H54 (cell line): Measurements from ENCODE around the gene FAM228A.
A peak's percentile ranks its signal among the peaks of the same experiment; 100 is the strongest.

Experiments
- DNase-seq: peaks from one replicate; pipeline ENCODE4 v3.0.0; 2011; ENCODE audit warnings: low spot score, mixed read lengths; ENCODE audit not compliant: insufficient read length
- FAIRE-seq: peaks from 3 replicates; lab custom pipeline; 2011; peaks lifted over from hg19 to GRCh38; lab: Jason Lieb, UNC
- POLR2A ChIP-seq: IDR thresholded peaks from 2 replicates; pipeline ENCODE4 v1.6.1; 2011; ENCODE audit warnings: low read depth, mild to moderate bottlenecking, low read length

FAM228A gene

DNA sequence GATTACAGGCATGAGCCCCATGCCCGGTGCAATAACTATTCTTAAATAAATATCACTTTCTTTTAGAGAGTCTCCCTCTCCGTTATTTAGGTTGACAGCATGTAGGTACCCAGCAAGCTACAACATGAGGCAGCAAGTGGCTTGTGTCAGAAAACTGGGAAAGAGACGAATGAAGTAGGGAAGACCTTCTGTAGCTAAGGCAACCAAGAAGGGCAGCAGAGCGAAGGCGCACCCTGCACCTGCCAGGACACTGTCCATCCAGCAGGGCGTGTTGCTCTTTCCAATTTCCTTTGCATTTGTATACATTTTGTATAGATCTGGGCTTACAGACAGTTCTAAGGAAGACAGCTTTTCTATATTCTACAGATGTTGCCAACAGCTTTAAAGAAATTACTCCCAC is 48.1 kb downstream of the FAM228A start:
- no peak for TF ChIP-seq POLR2A
- DNase-seq (no peak), FAIRE-seq (no peak)

DNA sequence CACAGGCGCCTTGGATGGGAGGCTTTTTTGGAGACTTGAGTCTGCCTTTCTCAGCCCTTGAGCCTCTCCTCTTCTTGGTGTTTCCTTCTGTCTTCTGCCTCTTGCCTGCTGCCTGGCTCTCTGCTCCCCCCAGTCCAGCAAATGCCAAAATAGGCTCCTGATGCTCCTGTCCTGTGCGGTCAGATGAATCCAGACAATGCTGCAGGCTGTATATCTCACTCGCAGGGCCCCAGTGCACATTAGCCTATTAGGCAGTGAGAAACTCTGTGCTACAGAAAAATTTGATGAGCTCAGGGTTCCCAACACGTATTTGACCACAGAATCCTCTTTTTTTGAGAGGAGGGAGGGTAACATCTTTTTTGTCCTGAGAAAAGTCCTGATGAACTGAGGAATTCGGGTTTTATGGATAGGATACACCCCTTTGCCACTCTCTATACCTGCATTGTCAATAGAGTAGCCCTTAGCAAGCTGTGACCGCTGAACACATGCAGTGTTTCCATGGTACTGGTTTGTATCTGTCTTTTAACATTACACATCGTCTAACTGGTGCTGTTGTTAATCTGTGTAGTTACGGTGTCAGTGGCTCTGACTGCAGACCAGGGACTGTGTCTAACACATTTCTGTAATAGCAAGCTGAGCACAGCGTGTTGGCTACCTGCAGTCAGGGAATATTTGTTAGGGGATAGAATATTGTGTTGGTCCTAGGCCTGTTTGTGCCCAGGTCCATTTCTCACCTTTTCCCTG is 50.8 kb downstream of the FAM228A start:
- no peak for FAIRE-seq

DNA sequence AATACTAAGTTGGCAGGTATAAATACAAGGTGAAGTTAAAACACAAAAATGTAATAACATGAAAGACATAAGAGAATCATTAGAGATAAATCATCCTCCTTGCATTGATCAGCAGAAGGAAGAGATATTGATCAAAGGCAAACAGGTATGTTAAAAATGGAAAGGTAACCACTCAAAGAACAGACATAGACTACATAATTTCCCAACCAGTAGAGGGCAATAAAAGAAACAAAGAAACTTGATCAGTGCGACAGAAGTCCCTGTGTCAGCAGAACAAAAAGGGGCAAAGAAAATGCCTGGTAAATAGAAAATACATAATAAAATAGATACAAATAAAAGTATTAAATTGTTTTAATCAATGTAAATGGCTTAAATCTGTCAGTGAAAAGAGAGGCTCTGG is 53.6 kb downstream of the FAM228A start:
- no peak for TF ChIP-seq POLR2A
- DNase-seq (no peak), FAIRE-seq (peak; percentile 15)

More for the DNA sequence above, 50.8 kb downstream of the FAM228A start:
- no peak for TF ChIP-seq POLR2A
- no peak for DNase-seq

DNA sequence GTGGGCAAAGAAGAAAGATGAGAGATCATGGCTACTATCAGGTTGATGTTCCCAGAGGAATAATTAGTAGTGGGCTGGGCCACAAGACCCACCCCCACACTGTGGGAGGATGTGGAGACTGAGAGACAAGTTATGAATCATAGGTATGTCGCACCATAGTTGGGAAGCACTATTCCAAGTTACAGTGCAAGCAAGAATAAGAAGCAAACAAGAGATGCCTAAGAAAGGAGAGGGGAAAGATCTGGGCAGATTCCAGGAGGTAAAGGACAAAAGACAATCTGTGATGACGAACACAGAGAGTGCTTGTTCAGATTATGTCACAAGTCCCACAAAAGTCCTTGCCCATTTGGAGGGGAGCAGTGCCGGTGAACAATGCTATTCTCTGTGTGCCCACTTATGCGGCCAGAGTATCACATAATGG is 56.6 kb downstream of the FAM228A start:
- TF ChIP-seq POLR2A, result no peak
- FAIRE-seq (peak; percentile 83), DNase-seq (no peak)

DNA sequence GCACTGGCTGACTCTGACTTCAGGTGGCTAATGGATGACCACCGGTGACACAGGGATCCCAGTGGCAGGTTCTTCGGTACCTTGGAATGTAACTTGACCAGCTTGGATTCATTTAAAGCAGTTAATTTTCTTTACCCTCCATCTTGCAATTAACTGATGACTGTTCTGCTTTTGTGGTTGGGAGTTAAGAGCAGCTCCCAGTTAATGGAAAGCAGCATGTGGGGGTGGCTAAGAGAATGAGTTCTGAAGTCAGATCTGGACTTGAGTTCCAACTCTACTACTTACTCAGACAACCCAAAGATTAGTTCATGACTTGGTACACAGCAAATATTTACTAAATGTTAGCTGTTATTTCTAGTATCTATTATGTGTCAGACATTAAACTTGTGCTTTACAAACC is 58.5 kb downstream of the FAM228A start:
- no peak for TF ChIP-seq POLR2A
- FAIRE-seq, result no peak
- DNase-seq, result no peak

DNA sequence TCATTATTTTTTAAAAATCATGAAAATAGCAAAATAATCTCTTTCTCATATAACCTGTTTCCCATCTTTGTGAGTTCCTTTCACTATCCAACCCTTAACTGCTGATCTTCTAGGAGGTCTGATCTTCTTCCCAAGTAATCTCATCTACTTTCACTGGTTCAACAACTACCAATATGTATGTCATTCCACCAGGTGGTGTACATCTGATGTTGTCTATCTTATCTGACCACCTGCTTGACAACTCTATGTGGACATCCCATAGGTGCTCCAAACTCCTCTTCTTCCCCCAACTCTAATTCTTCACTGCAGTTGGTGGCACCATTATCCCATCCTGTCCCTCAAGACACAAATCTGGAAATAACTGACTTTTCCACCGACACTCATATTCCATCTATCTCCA is 62.5 kb downstream of the FAM228A start:
- no peak for DNase-seq
- no peak for TF ChIP-seq POLR2A
- FAIRE-seq, result no peak

DNA sequence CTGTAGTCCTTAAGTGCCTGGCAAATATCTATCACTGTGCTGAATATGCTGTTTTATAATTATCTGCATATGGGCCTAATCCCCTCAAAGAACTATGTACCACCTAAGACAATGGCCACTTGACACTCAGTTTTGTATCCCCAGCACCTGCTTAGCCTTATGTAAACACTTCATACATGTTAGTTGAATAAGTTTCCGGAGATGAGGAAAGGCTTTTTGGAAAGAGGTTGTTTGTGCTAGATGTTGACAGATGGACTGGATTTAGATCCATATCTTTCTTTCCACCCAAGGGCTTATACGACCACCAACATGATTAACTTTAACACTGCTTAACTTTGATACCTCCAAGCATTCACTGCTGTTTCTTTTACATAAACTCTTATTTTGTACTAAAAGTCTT is 63.3 kb downstream of the FAM228A start:
- no peak for TF ChIP-seq POLR2A
- peak; percentile 79 for FAIRE-seq
- no peak for DNase-seq

DNA sequence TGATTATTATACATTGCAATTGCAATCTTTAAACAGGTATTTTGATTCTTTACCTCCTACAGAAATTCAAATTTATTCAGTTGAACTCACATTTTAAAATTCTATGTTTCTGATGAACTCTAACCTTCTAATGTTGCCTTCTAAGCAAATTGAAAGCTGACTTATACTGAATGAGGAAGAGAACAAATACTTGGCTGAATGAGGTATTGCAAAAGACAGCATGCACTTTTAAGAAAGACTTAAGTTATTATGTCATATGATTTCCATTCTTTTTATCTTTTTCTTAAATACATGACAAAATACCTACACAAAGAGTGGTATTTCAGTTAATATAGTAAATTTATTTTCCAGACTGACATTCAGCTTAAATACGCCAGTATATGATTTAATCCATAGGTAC is 64.7 kb downstream of the FAM228A start:
- no peak for TF ChIP-seq POLR2A
- DNase-seq (no peak), FAIRE-seq (no peak)
